DMS53 (cell line): ENCODE data around the gene GSTM4.

Source experiments
- DNase-seq: peaks from one replicate; lab custom pipeline; 2025; lab: John Stamatoyannopoulos, UW

The GSTM4 gene

DNA sequence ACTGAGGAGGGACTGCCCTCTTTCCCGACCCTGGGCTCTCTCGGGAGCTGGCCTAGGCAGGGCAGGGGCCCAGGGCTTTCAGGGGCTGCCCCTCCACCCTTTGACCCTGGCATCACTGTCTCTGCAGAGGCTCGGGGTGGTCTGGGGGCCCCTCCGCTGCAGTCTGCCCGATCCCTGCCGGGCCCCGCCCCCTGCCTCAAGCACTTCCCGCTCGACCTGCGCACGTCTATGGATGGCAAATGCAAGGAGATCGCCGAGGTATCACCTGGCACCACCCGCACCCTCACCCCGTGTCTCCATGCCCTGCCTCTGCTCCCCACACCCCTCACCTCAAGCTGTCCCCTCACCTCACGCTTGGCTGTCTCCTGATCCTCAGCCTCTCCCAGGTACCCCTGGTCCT, 30.7 kb upstream of the GSTM4 start:
- DNase-seq = no peak

DNA sequence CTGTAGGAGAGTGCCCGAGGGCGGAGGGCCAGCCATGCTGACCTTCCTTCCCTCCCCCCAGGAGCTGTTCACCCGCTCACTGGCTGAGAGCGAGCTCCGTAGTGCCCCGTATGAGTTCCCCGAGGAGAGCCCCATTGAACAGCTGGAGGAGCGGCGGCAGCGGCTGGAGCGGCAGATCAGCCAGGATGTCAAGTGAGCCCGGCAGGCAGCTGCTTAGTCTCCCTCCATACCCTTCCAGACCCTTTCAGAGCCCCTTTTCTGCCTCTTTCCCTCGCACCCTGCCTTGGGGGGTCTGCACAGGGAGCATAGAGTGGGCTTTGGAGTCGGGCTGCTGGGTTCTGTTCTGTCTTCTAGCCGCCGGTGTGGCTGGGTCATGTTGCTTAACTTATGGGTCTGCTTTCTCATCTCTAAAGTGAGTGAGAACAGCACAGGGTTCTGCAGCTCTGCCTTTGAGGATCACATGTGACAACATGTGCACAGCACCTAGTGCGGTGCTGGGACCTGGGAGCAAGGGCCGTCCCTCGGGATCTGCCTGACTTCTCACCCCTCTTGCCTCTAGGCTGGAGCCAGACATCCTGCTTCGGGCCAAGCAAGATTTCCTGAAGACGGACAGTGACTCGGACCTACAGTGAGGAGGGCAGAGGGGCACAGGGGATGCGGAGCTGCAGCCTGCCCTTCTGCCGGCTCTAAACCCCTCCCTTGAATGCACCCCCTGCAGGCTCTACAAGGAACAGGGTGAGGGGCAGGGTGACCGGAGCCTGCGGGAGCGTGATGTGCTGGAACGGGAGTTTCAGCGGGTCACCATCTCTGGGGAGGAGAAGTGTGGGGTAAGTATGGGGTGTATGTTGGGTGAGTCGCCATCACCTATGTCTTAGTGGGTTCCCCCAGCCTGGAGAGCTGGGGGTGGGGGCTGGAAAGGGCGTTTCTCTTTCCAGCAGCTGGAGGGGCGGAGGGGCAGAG, 30.0 kb upstream of the GSTM4 start:
- no peak for DNase-seq

DNA sequence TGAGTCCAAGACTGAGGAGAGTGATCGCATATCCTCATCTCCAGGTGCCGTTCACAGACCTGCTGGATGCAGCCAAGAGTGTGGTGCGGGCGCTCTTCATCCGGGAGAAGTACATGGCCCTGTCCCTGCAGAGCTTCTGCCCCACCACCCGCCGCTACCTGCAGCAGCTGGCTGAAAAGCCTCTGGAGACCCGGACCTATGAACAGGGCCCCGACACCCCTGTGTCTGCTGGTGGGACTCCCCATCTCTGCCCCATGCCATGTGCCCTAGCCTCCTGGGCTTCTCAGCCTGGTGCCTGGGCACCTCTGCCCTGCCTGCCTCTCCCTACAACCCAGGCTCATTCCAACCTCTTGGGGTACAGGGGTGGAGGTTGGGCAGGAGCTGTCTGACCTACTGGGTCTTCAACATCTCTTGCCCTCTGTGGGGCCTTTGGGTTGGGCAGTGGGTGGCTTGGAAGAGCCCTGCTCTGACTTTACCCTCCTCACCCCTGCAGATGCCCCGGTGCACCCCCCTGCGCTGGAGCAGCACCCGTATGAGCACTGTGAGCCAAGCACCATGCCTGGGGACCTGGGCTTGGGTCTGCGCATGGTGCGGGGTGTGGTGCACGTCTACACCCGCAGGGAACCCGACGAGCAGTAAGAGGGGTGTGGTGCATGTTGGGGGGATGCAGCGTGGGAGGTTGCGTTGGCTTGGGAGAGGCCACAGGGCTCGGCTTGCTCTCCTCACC, 29.1 kb upstream of the GSTM4 start:
- no peak for DNase-seq

GRCh38 chr1:109627692-109628399, 28.1 kb upstream of the GSTM4 start:
- no peak for DNase-seq

DNA sequence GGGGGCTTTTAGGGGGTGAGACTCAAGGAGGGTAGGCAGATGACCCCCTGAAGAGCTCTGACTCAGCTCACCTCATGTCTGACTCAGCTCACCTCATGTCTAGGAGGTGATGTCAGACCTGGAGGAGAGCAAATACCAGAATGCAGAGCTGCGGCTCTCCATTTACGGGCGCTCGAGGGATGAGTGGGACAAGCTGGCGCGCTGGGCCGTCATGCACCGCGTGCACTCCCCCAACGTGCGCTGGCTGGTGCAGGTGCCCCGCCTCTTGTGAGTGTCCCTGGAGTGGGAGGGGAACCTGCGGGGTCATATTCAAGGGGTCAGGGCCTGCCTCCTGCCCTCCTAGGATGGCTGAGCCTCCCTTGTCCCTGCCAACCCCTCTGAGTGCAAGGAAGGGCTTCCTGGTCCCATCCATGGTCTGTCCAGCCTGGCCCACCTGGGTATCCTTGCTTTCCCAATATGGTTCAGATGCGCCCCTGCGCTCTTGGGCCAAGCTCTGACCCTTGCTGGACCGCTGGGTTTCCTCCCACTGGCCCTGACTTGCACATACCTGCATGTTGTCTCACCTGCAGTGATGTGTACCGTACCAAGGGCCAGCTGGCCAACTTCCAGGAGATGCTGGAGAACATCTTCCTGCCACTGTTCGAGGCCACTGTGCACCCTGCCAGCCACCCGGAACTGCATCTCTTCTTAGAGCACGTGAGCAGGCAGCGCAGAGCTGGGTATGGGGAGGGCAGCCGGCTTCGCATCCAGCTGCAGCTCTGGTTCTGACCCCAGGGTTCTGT, 27.2 kb upstream of the GSTM4 start:
- peak; percentile 36 for DNase-seq

- no peak for DNase-seq
These were observed 26.4 kb upstream of the GSTM4 start for GRCh38 chr1:109629372-109630030.

DNA sequence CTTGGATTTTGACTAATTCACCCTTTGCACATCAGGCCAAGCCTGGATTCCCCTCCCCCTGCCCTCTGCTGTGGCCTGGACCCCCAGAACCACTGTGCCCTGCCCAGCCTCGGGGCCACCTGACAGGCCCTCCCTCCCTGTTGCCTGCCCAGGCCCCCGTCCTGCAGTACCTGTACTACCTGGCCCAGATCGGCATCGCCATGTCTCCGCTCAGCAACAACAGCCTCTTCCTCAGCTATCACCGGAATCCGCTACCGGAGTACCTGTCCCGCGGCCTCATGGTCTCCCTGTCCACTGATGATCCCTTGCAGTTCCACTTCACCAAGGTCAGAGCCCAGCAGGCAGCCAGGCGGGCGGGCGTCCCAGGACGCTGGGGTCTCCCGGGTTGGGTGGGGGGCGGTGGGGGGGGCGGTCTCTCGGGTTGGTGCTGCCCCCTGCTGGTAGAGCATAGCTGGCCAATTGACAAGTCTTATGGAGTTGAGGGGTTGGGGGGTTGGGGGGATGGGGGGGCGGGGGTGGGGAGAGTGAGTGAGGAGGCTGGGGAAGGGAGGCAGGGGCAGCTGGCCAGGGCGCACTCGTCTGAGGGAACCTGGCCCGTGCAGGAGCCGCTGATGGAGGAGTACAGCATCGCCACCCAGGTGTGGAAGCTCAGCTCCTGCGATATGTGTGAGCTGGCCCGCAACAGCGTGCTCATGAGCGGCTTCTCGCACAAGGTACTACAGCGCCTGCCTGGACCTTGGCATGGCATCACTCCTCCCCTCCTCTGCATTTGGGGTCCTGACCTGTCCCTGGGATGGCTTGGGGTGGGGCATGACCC, 25.6 kb upstream of the GSTM4 start:
- no peak for DNase-seq

- DNase-seq = no peak
These were observed 24.9 kb upstream of the GSTM4 start for GRCh38 chr1:109630898-109631512.

DNA sequence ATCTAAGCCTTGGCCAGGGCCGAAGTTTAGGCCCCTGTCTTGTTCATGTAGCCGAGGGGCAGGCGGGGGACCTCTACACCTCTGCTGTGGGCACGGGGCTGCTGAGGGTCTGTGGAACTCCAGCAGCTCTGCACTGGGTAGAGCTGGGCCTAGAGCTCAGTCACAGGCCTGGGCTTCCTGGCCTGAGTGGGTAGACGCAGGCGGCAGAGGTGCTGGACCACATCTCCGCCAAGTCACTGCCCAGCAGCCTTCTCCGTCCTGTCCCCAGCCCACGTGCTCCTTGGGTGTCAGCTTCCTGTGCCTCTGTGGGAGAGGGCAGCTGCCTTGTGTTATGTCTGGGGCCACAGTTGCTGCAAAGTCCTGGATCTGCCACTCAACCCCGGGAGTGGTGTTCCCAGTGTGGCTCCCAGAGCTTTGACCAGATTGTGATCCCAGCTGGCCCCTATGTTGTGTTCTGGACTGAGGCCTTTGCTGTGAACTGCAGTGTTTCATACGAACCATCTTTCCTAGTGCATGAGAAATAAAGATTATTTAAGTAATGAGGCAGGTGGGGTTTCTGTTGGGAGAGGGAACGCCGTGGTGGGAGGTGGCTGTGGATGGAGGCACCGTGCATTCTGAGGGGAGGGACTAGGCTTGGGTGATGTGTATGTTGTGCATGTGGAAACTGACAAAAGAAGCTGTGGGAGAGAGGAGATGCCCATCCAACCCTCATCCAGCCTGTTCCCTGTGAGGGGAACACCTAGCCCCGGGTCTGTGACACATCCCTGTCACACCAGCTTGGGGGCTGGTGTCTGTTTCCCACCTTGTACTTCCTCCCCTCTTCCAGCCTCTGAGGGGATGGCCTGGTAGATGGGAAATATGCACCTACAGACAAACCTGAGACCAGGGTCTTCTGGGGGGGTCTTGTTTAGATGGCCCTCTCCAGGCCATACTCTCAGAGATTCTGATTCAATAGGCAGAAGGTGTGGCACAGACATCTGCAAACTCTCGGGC, 24.1 kb upstream of the GSTM4 start:
- no peak for DNase-seq

DNA sequence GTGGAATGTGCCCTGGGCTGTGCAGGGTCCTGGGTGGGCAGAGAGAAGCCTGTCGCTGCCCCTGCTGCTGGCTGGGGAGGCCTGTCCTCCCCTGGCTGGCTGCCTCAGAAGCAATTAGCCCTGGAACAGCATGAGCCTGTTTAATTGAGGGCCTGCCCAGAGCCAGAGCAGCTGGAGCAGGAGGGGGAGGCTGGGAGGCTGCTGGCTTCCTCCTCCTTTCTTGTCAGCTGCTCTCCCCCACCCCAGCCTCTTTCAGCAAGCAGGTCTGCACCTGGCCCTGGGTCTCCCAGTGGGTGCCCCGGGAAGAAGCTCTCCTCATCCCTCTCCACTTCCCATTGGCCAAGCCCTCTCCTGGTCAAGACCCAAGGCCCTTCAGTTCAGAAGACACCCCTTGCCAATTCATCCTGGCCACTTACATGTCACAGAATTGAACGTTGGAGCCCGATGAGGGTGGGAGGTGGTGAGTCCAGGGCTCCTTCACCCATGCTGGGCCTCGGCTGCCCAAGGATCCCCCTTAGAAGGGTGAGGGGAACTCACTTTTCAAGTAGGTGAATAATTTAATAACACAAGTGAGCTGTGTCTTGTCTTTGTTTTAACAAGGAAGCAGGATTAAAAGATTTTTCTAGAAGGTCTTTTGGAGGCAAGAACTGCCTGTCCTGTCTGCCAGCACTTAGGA, 23.1 kb upstream of the GSTM4 start:
- DNase-seq = no peak

DNA sequence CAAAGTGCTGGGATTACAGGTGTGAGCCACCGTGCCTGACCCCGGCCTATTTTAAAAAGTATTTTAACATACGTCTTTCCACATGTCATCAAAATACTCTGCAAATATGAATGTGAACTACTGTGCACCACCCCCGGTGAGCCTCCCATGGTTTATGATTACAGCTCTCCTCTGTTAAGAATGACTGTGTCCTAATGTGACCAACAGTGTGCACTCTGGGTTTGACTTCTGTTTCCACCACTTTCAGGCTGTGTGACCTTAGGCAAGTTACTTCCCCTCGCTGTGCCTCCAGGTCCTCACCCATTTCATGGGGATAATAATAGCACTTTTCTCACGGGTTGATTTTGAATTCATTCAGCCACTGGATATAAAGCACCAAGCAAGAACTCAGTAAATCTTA, 21.6 kb upstream of the GSTM4 start:
- DNase-seq = no peak

- DNase-seq = no peak
These were observed 20.8 kb upstream of the GSTM4 start for GRCh38 chr1:109634771-109635750.

DNA sequence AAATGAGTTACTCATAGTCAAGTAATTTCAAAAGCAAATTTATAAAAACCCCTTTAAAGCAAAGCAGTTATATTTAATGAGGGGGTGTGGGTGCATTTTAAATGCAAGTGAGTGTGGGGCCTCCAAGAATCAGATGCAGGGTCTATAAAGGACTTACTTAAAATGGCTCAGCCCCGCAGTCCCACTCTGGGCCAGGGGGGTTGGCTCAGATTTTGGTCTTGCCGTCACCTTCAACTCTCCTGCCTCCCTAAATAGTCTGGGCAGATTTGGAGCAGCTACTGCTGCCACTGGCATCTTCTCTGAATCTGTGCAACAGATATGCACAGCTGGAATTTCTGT, 20.1 kb upstream of the GSTM4 start:
- DNase-seq = no peak

DNA sequence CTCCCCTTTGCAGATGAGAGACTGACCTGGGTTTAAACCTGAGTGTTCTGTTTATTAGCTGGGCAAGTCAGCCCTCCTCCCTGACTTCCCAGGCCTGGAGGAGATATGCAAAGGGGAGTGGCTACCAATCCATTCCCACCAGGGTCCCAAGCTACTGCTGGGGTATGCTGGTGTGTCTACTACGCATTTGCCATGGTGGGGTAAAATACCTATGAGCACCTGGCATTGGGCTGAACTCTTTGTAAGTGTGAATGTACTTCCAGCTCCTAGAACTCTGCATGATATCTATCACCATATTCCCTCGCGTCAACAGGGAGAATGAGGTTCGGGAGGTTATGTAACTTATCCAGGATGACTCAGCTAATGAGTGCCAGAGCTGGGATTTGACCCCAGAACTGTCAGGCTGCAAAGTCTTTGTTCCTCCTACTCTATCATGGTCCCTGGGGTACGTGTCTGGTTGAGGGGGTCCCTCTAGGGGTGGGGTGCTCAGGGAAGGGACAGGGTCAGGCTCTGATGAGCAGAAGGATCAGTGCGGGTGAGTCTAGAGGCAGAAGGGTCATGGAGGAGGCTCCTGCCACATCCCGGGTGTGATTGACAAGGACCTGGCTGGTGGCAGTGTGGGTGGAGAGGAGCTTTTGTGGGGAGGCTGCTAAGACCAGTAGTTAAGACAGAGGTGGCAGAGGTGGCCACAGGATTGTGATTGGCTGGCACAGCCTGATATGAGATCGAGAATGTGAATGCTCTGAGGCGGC, 19.5 kb upstream of the GSTM4 start:
- peak; percentile 23 for DNase-seq

- DNase-seq = no peak
These were observed 18.5 kb upstream of the GSTM4 start for GRCh38 chr1:109637446-109637845.
